ENCODE results near the gene FMR1NB.
A peak's percentile ranks its signal among the peaks of the same experiment; 100 is the strongest.

Gene FMR1NB

DNA sequence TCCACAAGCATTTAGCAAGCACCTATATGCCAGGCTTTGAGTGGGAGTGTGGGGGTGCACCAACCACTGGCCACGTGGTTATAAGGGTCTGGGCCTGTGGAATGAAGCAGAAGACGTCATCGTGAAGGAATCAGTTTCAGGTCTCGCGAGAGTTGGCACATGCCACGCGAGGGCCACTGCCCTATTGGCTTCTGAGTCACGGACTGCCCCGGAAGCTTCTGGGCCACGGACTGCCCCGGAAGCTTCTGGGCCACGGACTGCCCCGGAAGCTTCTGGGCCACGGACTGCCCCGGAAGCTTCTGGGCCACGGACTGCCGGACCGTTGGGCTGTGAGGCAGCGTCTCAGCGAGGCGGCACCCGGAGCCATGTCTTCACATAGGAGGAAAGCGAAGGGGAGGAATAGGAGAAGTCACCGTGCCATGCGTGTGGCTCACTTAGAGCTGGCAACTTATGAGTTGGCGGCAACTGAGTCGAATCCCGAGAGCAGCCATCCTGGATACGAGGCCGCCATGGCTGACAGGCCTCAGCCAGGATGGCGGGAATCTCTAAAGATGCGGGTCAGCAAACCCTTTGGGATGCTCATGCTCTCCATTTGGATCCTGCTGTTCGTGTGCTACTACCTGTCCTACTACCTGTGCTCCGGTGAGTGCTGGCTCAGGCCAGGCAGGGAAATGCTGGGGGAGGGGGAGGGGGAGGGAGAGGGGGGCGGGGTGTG, at the start of gene FMR1NB:
FMR1NB (plus strand) TSS at position 300 of the 715 bp plus-strand sequence; CDS start at position 366, 66 bp downstream.
- no peak for DNase-seq

- no peak for DNase-seq
These were observed 47.3 kb upstream of the FMR1NB start for GRCh38 chrX:147933815-147934214.

DNA sequence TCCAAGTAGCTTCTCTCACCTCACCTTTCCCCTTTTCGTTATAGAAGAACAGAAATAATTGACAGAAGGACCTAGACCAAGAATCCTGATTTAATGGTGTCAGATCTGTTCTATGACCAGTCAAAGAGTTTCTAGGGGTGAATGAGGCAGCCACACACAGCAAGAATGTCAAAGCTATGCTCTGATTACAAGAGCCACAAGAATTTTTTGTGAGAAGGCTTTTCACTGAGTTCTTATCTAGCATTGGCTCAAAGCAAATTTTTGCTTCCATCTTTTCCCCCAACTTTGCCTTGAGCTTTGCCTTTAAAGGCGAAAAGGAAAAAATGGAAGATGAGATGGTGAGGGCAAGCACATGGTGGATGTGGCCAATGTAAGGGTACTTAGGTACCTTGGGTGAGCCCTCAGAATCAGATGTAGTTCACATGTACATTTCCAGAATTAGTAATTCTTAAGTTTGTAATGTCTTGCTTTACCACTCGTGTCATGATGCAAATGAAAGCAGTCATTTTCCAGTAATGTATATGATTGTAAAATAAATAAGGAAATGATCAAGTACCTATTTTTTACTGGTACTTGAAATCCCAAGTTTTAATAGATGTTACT, 45.9 kb upstream of the FMR1NB start:
- DNase-seq = no peak

DNA sequence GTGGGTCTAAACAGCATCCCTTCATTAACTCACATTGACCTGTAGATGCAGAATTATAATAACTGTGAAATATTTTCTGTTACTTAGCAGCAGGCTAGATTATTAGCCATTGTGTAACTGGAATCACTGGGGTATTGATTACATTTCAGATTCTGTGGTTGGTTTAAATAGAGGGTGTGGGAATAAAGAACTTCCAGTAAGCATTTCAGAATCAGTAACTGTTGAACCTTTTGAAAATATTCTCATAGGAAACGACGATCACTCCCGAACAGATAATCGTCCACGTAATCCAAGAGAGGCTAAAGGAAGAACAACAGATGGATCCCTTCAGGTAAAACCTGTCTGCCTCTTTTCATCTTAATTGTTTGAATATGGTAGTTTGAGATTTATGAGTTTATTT, 35.9 kb upstream of the FMR1NB start:
- DNase-seq = no peak

GRCh38 chrX:147948531-147948930, 32.6 kb upstream of the FMR1NB start:
- no peak for DNase-seq

GRCh38 chrX:147950352-147950751, 30.8 kb upstream of the FMR1NB start:
- no peak for DNase-seq

DNA sequence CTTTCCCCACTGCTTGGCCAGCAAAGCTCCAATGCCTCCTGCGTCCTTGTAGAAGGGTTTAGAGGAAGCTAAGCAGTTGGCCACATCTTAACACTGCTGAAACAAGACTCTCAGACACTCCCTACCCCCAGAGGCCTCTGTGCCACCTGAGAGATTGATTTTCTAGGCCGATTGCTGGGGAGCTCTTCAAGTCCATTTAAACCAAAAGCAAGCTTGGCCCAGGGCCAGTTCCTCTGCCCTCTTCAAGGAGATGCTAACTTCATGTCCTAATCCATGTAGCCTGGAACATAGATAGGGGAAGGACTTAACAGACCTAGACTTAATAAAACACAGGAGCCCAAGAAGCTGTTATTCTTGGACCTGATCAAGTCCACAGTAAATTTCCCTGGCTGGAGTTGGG, 27.2 kb upstream of the FMR1NB start:
- DNase-seq = no peak

- DNase-seq = no peak
These were observed 23.8 kb upstream of the FMR1NB start for GRCh38 chrX:147957291-147957690.

- DNase-seq = no peak
These were observed 22.8 kb upstream of the FMR1NB start for GRCh38 chrX:147958291-147958690.

DNA sequence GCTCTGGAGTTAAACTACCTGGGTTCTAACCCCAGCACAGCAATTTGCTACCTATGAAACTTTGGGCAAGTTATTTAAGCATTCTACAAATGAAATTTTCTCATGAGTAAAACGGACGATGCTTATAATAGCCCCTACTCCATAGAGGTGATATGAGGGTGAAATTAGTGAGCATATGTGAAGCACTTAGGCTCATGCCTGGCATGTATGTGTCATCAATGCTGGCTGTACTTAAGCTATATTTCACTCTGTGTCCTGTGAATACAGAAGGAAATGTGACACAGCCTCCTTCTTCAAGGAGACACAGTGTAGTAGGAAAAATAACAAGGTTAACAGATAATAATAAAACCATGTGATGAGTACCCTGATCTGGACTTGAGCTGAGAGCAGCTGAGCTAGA, 20.4 kb upstream of the FMR1NB start:
- DNase-seq = no peak

GRCh38 chrX:147962476-147962875, 18.7 kb upstream of the FMR1NB start:
- no peak for DNase-seq

- no peak for DNase-seq
These were observed 2.2 kb upstream of the FMR1NB start for GRCh38 chrX:147978931-147979330.

DNA sequence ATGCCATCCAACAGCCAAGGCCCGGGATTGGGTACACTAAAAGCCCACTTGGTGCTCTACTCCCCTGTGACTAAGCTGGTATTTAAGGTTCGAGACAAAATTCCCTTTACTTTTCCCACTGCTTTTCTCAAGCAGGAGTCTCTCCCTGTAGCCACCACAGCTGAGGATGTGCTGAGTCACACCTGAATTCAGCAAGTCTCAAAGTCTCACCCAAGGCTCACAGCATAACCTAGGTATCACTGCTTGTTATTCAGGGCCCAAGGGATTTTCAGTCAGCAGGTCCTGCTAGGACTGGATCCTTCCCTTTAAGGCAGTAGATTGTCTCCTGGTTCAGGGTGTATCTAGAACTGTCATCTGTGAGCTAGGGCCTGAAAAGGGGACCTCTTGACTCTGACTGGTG, 39.2 kb downstream of the FMR1NB start:
- no peak for DNase-seq

DNA sequence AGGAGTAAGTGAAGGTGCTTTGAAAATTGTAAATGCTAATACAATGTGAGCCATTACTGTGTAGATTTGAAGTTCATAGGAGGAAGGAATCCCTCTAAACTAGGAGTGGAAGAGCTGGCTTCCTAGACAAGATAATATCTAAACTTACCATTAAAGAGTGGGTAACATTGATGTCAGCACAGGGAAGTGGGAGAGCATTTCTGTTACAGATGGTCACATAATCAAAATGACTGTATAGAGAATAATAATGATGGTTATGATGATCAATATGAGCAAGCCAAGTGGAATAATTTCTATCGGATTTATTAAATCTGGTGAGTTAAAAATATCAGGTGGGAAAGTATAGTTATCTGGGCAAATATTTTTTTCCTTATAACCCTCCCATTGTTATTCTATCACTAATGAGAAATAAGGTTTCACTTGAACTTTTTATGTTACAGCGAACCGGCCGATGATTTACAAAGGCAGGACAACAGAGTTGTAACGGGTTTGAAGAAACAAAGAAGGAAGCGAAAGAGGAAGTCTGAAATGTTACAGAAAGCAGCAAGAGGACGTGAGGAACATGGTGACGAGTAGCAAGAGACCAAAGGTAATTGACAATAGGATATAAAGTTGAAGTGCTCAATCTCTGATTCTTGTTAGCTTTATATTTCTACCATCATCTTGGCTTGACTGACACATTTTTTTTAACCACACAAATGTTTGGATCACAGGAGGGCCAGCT, 43.5 kb downstream of the FMR1NB start:
- DNase-seq = no peak

GRCh38 chrX:148035380-148035779, 54.2 kb downstream of the FMR1NB start:
- DNase-seq = no peak

- no peak for DNase-seq
These were observed 55.9 kb downstream of the FMR1NB start for GRCh38 chrX:148037020-148037419.

- no peak for DNase-seq
These were observed 62.2 kb downstream of the FMR1NB start for GRCh38 chrX:148043271-148043855.

DNA sequence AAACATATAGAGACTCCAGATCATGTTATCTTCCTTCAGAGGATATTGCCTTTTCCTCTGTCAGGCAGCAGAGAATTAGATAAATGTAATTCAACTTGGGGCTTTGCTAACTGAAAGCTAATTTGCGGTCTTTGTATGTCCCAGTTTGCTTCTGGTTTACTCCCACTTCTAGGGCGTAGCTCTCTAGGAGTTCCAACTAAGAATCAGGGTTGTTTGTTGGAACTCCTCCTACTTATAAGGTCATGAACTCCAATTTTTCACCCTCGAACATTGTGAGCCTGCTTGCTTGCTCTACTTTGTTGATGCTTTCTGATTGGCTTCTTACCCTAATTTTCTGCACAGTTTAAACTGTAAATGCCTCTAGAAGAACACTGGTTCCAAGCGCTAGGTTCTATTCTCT, 66.1 kb downstream of the FMR1NB start:
- no peak for DNase-seq

- DNase-seq = peak; percentile 8
These were observed 68.3 kb downstream of the FMR1NB start for GRCh38 chrX:148049441-148049840.

GRCh38 chrX:148051973-148052372, 70.8 kb downstream of the FMR1NB start:
- DNase-seq = no peak

DNA sequence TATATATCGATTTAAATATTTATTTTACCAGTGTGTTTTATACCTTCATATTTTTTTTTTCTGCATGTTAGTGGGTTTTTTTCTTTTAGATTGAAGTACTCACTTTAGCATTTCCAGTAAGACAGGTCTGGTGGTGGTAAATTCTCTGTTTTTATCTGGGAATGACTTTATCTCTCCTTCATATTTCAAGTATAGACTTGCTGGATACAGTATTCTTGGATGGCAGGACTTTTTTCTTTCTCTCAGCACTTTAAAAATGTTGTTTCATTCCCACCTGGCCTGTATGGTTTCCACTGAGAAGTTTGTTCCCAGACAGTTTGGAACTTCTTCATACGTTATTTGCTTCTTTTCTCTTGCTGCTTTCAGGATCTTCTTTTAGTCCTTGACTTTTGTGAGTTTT, 86.1 kb downstream of the FMR1NB start:
- DNase-seq = no peak

DNA sequence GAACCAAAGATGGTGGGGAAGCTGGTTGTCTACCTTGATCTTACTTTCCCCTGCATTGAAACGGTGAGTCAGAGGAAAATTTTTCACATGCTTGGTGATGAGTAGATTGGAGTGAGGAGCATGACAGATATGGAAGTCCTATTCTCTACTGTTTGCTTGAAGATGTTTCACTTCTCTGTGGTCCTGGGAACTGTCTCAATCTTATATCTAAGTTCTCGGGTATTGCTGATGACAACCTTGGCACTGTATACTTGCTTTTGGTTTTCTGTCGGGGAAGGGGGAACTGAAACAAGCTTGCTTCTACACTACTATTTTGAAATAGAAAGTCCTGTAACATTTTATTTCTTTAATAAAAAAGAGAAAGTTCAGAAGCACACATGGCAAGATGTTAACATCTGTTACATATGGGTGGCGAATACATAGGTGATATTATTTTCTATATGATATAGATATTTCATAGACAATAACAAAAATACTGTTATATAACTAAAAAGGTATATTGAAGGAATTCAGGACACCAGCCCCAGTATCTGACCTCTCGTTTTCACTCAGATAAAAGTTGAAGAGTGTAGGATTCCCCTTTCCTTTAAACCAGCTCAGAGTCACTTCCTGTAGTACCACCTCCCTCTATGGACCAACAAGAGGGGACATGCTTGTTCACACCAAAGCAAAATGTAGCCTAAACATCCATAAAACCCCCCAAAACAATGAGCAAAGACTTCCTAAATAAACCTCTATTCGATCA, 88.8 kb downstream of the FMR1NB start:
- no peak for DNase-seq

DNA sequence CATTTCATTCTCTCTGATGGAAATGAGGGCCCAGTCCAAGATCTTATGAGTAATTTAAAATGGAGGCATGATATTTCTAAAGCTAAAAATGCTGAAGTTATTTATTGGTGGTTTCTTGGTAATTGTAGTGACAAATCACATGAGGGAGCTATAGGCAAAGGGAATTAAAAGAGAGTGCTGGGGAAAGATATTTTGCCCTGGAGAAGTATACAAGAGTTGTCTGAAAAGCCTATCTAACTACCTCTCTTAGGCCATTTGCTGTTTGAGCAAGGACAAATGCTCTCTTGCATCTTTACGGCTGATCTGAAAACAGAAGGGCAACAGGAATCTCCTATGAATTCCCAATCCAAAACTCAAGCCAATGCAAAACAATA, 89.4 kb downstream of the FMR1NB start:
- no peak for DNase-seq

Data from SHP77 treated with DMSO at 0.1 percent for 48 hours (cell line).